SK-N-SH (cell line): ENCODE results near the gene NCKAP5. TPM values are rescaled to one million over a fixed set of nuclear protein-coding genes. Genes with fewer than 3 reads are reported as not detected.

Experiments used
- CTCF ChIA-PET: fragments of 300-600, 350-600 bp; formaldehyde crosslinking; extraction: SDS; loops from one replicate; lab custom pipeline; 2021; lab: Yijun Ruan, JAX
- POLR2A ChIA-PET: fragments of 350-600 bp; sonication (Branson Sonifier 250); formaldehyde crosslinking; extraction: SDS; loops from one replicate; lab custom pipeline; 2020; ENCODE audit warnings: antibody characterized with exemption, inconsistent platforms; lab: Yijun Ruan, JAX
- DNase-seq: peaks from one replicate; pipeline ENCODE4 v3.0.0; 2012
- H2AFZ ChIP-seq: fragments of 200-600 bp; sonication (generic); 2 replicates; pipeline ENCODE4 v1.8.1; 2016; ENCODE audit warnings: antibody characterized with exemption, mild to moderate bottlenecking, low read depth
- H3F3A ChIP-seq: fragments of 200-600 bp; sonication (generic); replicated peaks from 2 replicates; pipeline ENCODE3; 2016; ENCODE audit warnings: antibody characterized with exemption, mild to moderate bottlenecking; ENCODE audit not compliant: insufficient read depth
- H3K27ac ChIP-seq, 2 experiments: fragments of 200-500 bp in 1 of 2; fragments of 200-600 bp in 1 of 2; sonication (Bioruptor generic) in 1 of 2; sonication (generic), shearing (Covaris generic) in 1 of 2; 2 replicates each; pipeline versions ENCODE4 v1.5.1 to v1.6.1; 2014 to 2016; ENCODE audit warnings: low read depth in 2 of 2, inconsistent platforms in 1 of 2, low read length in 1 of 2, mild to moderate bottlenecking in 1 of 2, mixed read lengths in 1 of 2
- H3K27me3 ChIP-seq: fragments of 200-600 bp; sonication (generic), shearing (Covaris generic); 2 replicates; pipeline ENCODE4 v1.6.1; 2016; ENCODE audit warnings: mixed run types; ENCODE audit not compliant: insufficient read depth
- H3K36me3 ChIP-seq, 2 experiments: fragments of 200-500 bp in 1 of 2; fragments of 200-600 bp in 1 of 2; sonication (Bioruptor generic) in 1 of 2; sonication (generic) in 1 of 2; replicated peaks in 1 of 2; 2 replicates each; pipeline versions ENCODE3 to v1.5.1; 2014 to 2016; ENCODE audit warnings: low read length in 1 of 2, mild to moderate bottlenecking in 1 of 2; ENCODE audit not compliant: insufficient read depth in 2 of 2, control insufficient read depth in 1 of 2
- H3K4me1 ChIP-seq, 2 experiments: fragments of 200-500 bp in 1 of 2; fragments of 200-600 bp in 1 of 2; sonication (Bioruptor generic) in 1 of 2; sonication (generic), shearing (Covaris generic) in 1 of 2; 2 replicates each; pipeline versions ENCODE4 v1.5.1 to v1.6.1; 2014 to 2016; ENCODE audit warnings: low read depth in 1 of 2, low read length in 1 of 2, mixed run types in 1 of 2; ENCODE audit not compliant: insufficient read depth in 2 of 2, control insufficient read depth in 1 of 2
- H3K4me2 ChIP-seq: fragments of 200-600 bp; sonication (generic), shearing (Covaris generic); 2 replicates; pipeline ENCODE4 v1.6.1; 2017; ENCODE audit warnings: mixed run types
- H3K4me3 ChIP-seq, 2 experiments: fragments of 200-500 bp in 1 of 2; fragments of 200-600 bp in 1 of 2; sonication (Bioruptor generic) in 1 of 2; sonication (generic), shearing (Covaris generic) in 1 of 2; 2 replicates each; pipeline versions ENCODE4 v1.5.1 to v1.8.1; 2014 to 2016; ENCODE audit warnings: low read depth in 2 of 2, inconsistent platforms in 1 of 2, low read length in 1 of 2, mild to moderate bottlenecking in 1 of 2, mixed read lengths in 1 of 2, moderate library complexity in 1 of 2
- H3K79me2 ChIP-seq: fragments of 200-600 bp; sonication (generic); 2 replicates; pipeline ENCODE4 v1.8.1; 2017; ENCODE audit warnings: mild to moderate bottlenecking; ENCODE audit not compliant: insufficient read depth
- H3K9ac ChIP-seq: fragments of 200-600 bp; sonication (generic); 2 replicates; pipeline ENCODE4 v1.6.1; 2017; ENCODE audit warnings: mixed run types
- H3K9me2 ChIP-seq: fragments of 200-600 bp; sonication (generic); 2 replicates; pipeline ENCODE4 v1.6.1; 2017; ENCODE audit warnings: mixed run types
- H3K9me3 ChIP-seq: fragments of 200-600 bp; sonication (generic); 2 replicates; pipeline ENCODE4 v1.6.1; 2017; ENCODE audit warnings: mixed run types, mild to moderate bottlenecking, moderate library complexity
- H4K20me1 ChIP-seq: fragments of 200-600 bp; sonication (generic); 2 replicates; pipeline ENCODE4 v1.6.1; 2017; ENCODE audit warnings: mild to moderate bottlenecking, mixed run types; ENCODE audit not compliant: insufficient read depth
- EP300 ChIP-seq, 2 experiments: IDR thresholded peaks; 2 replicates each; pipeline versions ENCODE4 v1.4.0 to v1.6.1; 2012; ENCODE audit warnings: borderline replicate concordance in 1 of 2, low read depth in 1 of 2, low read length in 1 of 2
- EZH2phosphoT487 ChIP-seq: fragments of 200-600 bp; sonication (generic); IDR thresholded peaks from 2 replicates; pipeline ENCODE4 v1.6.1; 2017; ENCODE audit warnings: low read depth, mixed run types, mild to moderate bottlenecking, antibody characterized with exemption, moderate library complexity, borderline replicate concordance
- FOSL2 ChIP-seq: IDR thresholded peaks from 2 replicates; pipeline ENCODE4 v1.4.0; 2012; ENCODE audit warnings: low read depth, mild to moderate bottlenecking, moderate library complexity, borderline replicate concordance
- JUND ChIP-seq: IDR thresholded peaks from 2 replicates; pipeline ENCODE4 v1.4.0; 2012
- NFIC ChIP-seq: IDR thresholded peaks from 2 replicates; pipeline ENCODE4 v1.4.0; 2012; ENCODE audit warnings: borderline replicate concordance
- RXRA ChIP-seq: IDR thresholded peaks from 2 replicates; pipeline ENCODE4 v1.4.0; 2012; ENCODE audit warnings: low read depth, mild to moderate bottlenecking, borderline replicate concordance
- TAF1 ChIP-seq: IDR thresholded peaks from 2 replicates; pipeline ENCODE4 v1.6.1; 2012; ENCODE audit warnings: low read depth, mild to moderate bottlenecking, low read length, moderate library complexity, borderline replicate concordance
- WGBS: methylation state at CpG from one replicate; pipeline ENCODE4 v1.1.6; 2017; ENCODE audit warnings: low lambda C conversion rate; 5-methylcytosine and 5-hydroxymethylcytosine counted together
- polyA plus RNA-seq, 3 experiments: library from polyadenylated mRNA; depleted of rRNA; stranded (reverse); fragments of >200 nt; gene quantifications; 2 replicates each; pipeline ENCODE4 v1.2.3, GENCODE V29; 2012
- small RNA-seq, 7 experiments: library from RNA; depleted of rRNA; stranded (forward); fragments of <200 nt; gene quantifications; one replicate each; pipeline ENCODE3, GENCODE V24; 2012
- TF ChIP-seq, protein P1 (sequence below): IDR thresholded peaks from 2 replicates; pipeline ENCODE4 v1.4.0; 2012; ENCODE audit warnings: low read depth
- TF ChIP-seq, protein P2 (sequence below): IDR thresholded peaks from 2 replicates; pipeline ENCODE4; 2012

Gene NCKAP5
- polyA plus RNA-seq, 1 of the 3 experiments (the other 2 are of a cell fraction): 0.02 TPM

DNA sequence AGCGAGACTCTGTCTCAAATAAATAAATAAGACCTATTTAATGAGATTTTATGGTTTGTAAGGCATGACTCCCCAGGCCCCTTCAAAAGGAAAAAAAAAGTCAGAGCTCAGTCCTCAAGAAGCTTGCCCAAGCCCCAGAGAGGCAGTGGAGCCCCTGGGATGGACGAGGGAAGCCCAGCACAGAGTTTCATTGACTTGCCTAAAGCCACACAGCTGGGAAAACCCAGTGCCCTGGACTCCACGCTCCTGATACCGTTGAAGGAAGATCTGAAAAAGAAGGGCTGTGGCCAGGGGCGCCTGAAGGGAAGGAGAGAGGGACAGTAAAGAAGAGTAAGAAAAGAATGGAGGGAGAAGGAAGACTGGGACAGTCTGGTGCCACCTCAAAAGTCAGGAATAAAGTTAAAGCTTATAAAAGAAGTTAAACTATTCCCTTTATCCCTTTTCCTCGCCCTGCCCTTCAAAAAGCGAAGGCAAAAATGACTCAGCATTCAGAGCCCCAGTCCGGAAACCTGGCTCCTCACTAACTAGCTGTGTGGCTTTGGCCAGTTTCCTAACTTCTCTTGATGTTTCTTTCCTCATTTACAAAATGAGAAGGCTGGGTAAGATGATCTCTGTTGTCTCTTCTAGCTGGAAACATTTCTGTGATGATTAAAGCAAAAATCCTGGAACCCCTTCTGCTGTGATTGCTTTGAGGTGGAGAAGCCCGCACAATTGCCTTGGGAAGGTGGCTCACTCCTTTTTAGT lies 945.0 kb downstream of the NCKAP5 start:
- H3K9me3 ChIP-seq: no peaks in the 10 kb centered on the region
- peak overlapping the region in 1 of 2 experiments; percentile 83; a peak in 2 of 4 replicates for H3K27ac ChIP-seq
- no peaks in the 10 kb centered on the region for H3K27me3 ChIP-seq
- H3K4me3 ChIP-seq: no peak overlapping the region
- H3K9ac ChIP-seq: no peak overlapping the region
- TF ChIP-seq FOSL2: peak; percentile 40; the same call in 1 of the 2 replicates
- peak in 1 of 2 experiments; percentile 38; a peak in 1 of 4 replicates for TF ChIP-seq EP300 (IDR thresholded peaks at IDR 0.05; ENCODE audit: borderline replicate concordance in 1 of 2, low read depth in 1 of 2, low read length in 1 of 2)
- TF ChIP-seq, protein P1, sequence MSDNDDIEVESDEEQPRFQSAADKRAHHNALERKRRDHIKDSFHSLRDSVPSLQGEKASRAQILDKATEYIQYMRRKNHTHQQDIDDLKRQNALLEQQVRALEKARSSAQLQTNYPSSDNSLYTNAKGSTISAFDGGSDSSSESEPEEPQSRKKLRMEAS: no peak
- TF ChIP-seq NFIC: peak; percentile 56; the same call in 1 of the 2 replicates
- 0 out of 2 replicates have a peak, but pooled peaks have one; percentile 11 for TF ChIP-seq RXRA
- TF ChIP-seq, protein P2, sequence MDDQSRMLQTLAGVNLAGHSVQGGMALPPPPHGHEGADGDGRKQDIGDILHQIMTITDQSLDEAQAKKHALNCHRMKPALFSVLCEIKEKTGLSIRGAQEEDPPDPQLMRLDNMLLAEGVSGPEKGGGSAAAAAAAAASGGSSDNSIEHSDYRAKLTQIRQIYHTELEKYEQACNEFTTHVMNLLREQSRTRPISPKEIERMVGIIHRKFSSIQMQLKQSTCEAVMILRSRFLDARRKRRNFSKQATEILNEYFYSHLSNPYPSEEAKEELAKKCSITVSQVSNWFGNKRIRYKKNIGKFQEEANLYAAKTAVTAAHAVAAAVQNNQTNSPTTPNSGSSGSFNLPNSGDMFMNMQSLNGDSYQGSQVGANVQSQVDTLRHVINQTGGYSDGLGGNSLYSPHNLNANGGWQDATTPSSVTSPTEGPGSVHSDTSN: peak; percentile 50
- no peak for TF ChIP-seq EZH2phosphoT487
- TF ChIP-seq TAF1: peak; percentile 68; the same call in 1 of the 2 replicates
- TF ChIP-seq JUND: peak; percentile 60
- ChIA-PET POLR2A (no interaction called here), CTCF (interaction anchor here (1.4 kb wide), 1 partner anchor 46 kb away, joined by 3 read pairs; no protein-coding TSS in a partner anchor)
- peak overlapping the region; percentile 76 for H2AFZ ChIP-seq
- H3F3A ChIP-seq: peaks cover 7% of the 10 kb centered on the region
- H3K9me2 ChIP-seq: no peaks in the 10 kb centered on the region
- no peaks in the 10 kb centered on the region for H4K20me1 ChIP-seq
- 51% methylated on average over 9 of the region's 9 CpGs for WGBS
- H3K79me2 ChIP-seq: no peaks in the 10 kb centered on the region
- H3K4me1 ChIP-seq: no peaks in the 10 kb centered on the region; a peak in 1 of 4 replicates
- no peak for DNase-seq
- no peaks in the 10 kb centered on the region for H3K36me3 ChIP-seq
- peak overlapping the region; percentile 61 for H3K4me2 ChIP-seq

Small RNA genes lying within 50 kb of the gene (small RNA-seq; reads per million reads assigned to genes)
- gene AC016909.1 (0 reads per million in 7 experiments), gene RN7SKP154 (0 reads per million in 7 experiments), gene RNU6-579P (0 reads per million in 7 experiments)
